ENCODE data around the gene TMEM100. TPM values are rescaled to one million over a fixed set of nuclear protein-coding genes. Genes with fewer than 3 reads are reported as not detected.

The TMEM100 gene
- total and polyA plus RNA-seq, 2 donors (not counting 1 experiment from before 2014, with no cell fraction given), result 1.7 to 2.2 TPM

- Histone ChIP-seq H2AFZ (ENCODE audit: low read length) (no peak overlapping the region), H3K27ac (ENCODE audit: insufficient read depth, low read length) (no peak overlapping the region), H3K36me3 (ENCODE audit: control insufficient read depth, insufficient read depth, low read length) (no peaks in the 10 kb centered on the region), H3K79me2 (ENCODE audit: control insufficient read depth, insufficient read depth, low read length) (no peaks in the 10 kb centered on the region), H3K4me1 (ENCODE audit: control insufficient read depth, extremely low read depth, insufficient read depth, low read length) (no peaks in the 10 kb centered on the region), H4K20me1 (ENCODE audit: control insufficient read depth, extremely low read depth, insufficient read depth, low read length) (no peaks in the 10 kb centered on the region), H3K9me3 (ENCODE audit: control insufficient read depth, insufficient read depth, low read depth, low read length) (no peaks in the 10 kb centered on the region), H3K27me3 (ENCODE audit: control insufficient read depth, insufficient read depth, low read length) (no peaks in the 10 kb centered on the region), H3K4me2 (ENCODE audit: extremely low read depth, insufficient read depth, low read length) (no peak overlapping the region), H3K4me3 (replicated peaks in 1 of 4; ENCODE audit: control extremely low read depth in 1 of 4, insufficient read depth in 1 of 4, low read depth in 3 of 4, low read length in 4 of 4) (no peak overlapping the region), H3K9ac (ENCODE audit: insufficient read depth, low read length) (no peak overlapping the region)
- DNase-seq (ENCODE audit: low read depth in 2 of 2), result no peak
- TF ChIP-seq CTCF (conservative IDR thresholded peaks at IDR 0.05 in 1 of 2, IDR thresholded peaks at IDR 0.05 in 1 of 2; ENCODE audit: low read depth in 1 of 2, low read length in 2 of 2) (no peak), EZH2 (IDR thresholded peaks at IDR 0.05; ENCODE audit: low read length, missing control alignments) (no peak)
Observed at GRCh38 chr17:55692276-55692675, 30.4 kb downstream of the TMEM100 start.

- no peak for TF ChIP-seq EZH2 (IDR thresholded peaks at IDR 0.05; ENCODE audit: low read length, missing control alignments)
- TF ChIP-seq CTCF (conservative IDR thresholded peaks at IDR 0.05 in 1 of 2, IDR thresholded peaks at IDR 0.05 in 1 of 2; ENCODE audit: low read depth in 1 of 2, low read length in 2 of 2), result no peak
- H2AFZ ChIP-seq (ENCODE audit: low read length), result no peak overlapping the region
- no peaks in the 10 kb centered on the region for H4K20me1 ChIP-seq (ENCODE audit: control insufficient read depth, extremely low read depth, insufficient read depth, low read length)
- no peak overlapping the region for H3K27ac ChIP-seq (ENCODE audit: insufficient read depth, low read length)
- no peaks in the 10 kb centered on the region for H3K27me3 ChIP-seq (ENCODE audit: control insufficient read depth, insufficient read depth, low read length)
- H3K4me1 ChIP-seq (ENCODE audit: control insufficient read depth, extremely low read depth, insufficient read depth, low read length), result no peaks in the 10 kb centered on the region
- H3K79me2 ChIP-seq (ENCODE audit: control insufficient read depth, insufficient read depth, low read length), result no peaks in the 10 kb centered on the region
- no peaks in the 10 kb centered on the region for H3K36me3 ChIP-seq (ENCODE audit: control insufficient read depth, insufficient read depth, low read length)
- H3K9ac ChIP-seq (ENCODE audit: insufficient read depth, low read length), result no peak overlapping the region
- H3K4me3 ChIP-seq (replicated peaks in 1 of 4; ENCODE audit: control extremely low read depth in 1 of 4, insufficient read depth in 1 of 4, low read depth in 3 of 4, low read length in 4 of 4), result no peak overlapping the region
- no peaks in the 10 kb centered on the region for H3K9me3 ChIP-seq (ENCODE audit: control insufficient read depth, insufficient read depth, low read depth, low read length)
- DNase-seq (ENCODE audit: low read depth in 2 of 2), result no peak
- H3K4me2 ChIP-seq (ENCODE audit: extremely low read depth, insufficient read depth, low read length), result no peak overlapping the region
Observed at GRCh38 chr17:55691666-55692065, 31.0 kb downstream of the TMEM100 start.

- Histone ChIP-seq H3K36me3 (ENCODE audit: control insufficient read depth, insufficient read depth, low read length) (no peaks in the 10 kb centered on the region), H4K20me1 (ENCODE audit: control insufficient read depth, extremely low read depth, insufficient read depth, low read length) (no peaks in the 10 kb centered on the region), H3K4me3 (replicated peaks in 1 of 4; ENCODE audit: control extremely low read depth in 1 of 4, insufficient read depth in 1 of 4, low read depth in 3 of 4, low read length in 4 of 4) (no peak overlapping the region), H3K4me1 (ENCODE audit: control insufficient read depth, extremely low read depth, insufficient read depth, low read length) (no peaks in the 10 kb centered on the region), H3K9me3 (ENCODE audit: control insufficient read depth, insufficient read depth, low read depth, low read length) (no peaks in the 10 kb centered on the region), H3K27me3 (ENCODE audit: control insufficient read depth, insufficient read depth, low read length) (peaks cover 3% of the 10 kb centered on the region), H3K9ac (ENCODE audit: insufficient read depth, low read length) (no peak overlapping the region), H2AFZ (ENCODE audit: low read length) (no peak overlapping the region), H3K27ac (ENCODE audit: insufficient read depth, low read length) (no peak overlapping the region), H3K4me2 (ENCODE audit: extremely low read depth, insufficient read depth, low read length) (no peak overlapping the region), H3K79me2 (ENCODE audit: control insufficient read depth, insufficient read depth, low read length) (no peaks in the 10 kb centered on the region)
- TF ChIP-seq CTCF (conservative IDR thresholded peaks at IDR 0.05 in 1 of 2, IDR thresholded peaks at IDR 0.05 in 1 of 2; ENCODE audit: low read depth in 1 of 2, low read length in 2 of 2), result no peak
- TF ChIP-seq EZH2 (IDR thresholded peaks at IDR 0.05; ENCODE audit: low read length, missing control alignments), result no peak
- peak in 1 of 2 donors; percentile 37 for DNase-seq (ENCODE audit: low read depth in 2 of 2)
Observed at GRCh38 chr17:55690105-55690508, 32.6 kb downstream of the TMEM100 start.
